HL-60/S4 treated with phorbol 12-myristate 13-acetate at 8.2 ng/mL for 4 days and 3 days (cell line): Measurements from ENCODE around the gene CLHC1.
"Not testable (repeated sequence)": the region's sequence is repeated elsewhere in the genome, so short reads cannot be mapped to it uniquely, and the experiment has no call there.

ENCODE experiments used
- in situ Hi-C: fragments of 300-500 bp; cut with MboI; formaldehyde crosslinking; loops from 2 replicates; pipeline ENCODE4 v1.15.0; 2022; ENCODE audit warnings: low sequenced_read_pairs

The CLHC1 gene

GRCh38 chr2:55155206-55155605 lies 76.9 kb downstream of the CLHC1 start:
- in situ Hi-C loops: loop anchor here (25.0 kb wide), 1 partner anchor 93 kb away; the partner anchor contains the start of gene RTN4

GRCh38 chr2:55154525-55155030 lies 77.5 kb downstream of the CLHC1 start:
- in situ Hi-C loops: loop anchor here (25.0 kb wide), 1 partner anchor 92 kb away; the partner anchor contains the start of gene RTN4

GRCh38 chr2:55153584-55154299 lies 78.4 kb downstream of the CLHC1 start:
- in situ Hi-C loops: loop anchor here (25.0 kb wide), 1 partner anchor 91 kb away; the partner anchor contains the start of gene RTN4

GRCh38 chr2:55152475-55153412 lies 79.3 kb downstream of the CLHC1 start:
- in situ Hi-C loops: loop anchor here (25.0 kb wide), 1 partner anchor 90 kb away; the partner anchor contains the start of gene RTN4

GRCh38 chr2:55151733-55152433 lies 80.2 kb downstream of the CLHC1 start:
- in situ Hi-C loops: loop anchor here (25.0 kb wide), 1 partner anchor 90 kb away; the partner anchor contains the start of gene RTN4

- in situ Hi-C loops: loop anchor here (25.0 kb wide), 1 partner anchor 89 kb away; the partner anchor contains the start of gene RTN4
Measured at GRCh38 chr2:55150834-55151233, 81.3 kb downstream of the CLHC1 start.

GRCh38 chr2:55148269-55148668 lies 83.8 kb downstream of the CLHC1 start:
- in situ Hi-C loops: no loop called here

- in situ Hi-C loops: no loop called here
Measured at GRCh38 chr2:55147531-55147930, 84.6 kb downstream of the CLHC1 start.

- in situ Hi-C loops: no loop called here
Measured at GRCh38 chr2:55147041-55147440, 85.1 kb downstream of the CLHC1 start.

GRCh38 chr2:55146263-55146662 lies 85.8 kb downstream of the CLHC1 start:
- in situ Hi-C loops: no loop called here

- in situ Hi-C loops: no loop called here
Measured at GRCh38 chr2:55144922-55145820, 86.9 kb downstream of the CLHC1 start.

- in situ Hi-C loops: not testable (repeated sequence)
Measured at GRCh38 chr2:55143706-55144105, 88.4 kb downstream of the CLHC1 start.

GRCh38 chr2:55142518-55142917 lies 89.6 kb downstream of the CLHC1 start:
- in situ Hi-C loops: no loop called here

GRCh38 chr2:55141572-55142413 lies 90.3 kb downstream of the CLHC1 start:
- in situ Hi-C loops: no loop called here

- in situ Hi-C loops: no loop called here
Measured at GRCh38 chr2:55140316-55141219, 91.5 kb downstream of the CLHC1 start.

GRCh38 chr2:55139305-55139704 lies 92.8 kb downstream of the CLHC1 start:
- in situ Hi-C loops: no loop called here

- in situ Hi-C loops: no loop called here
Measured at GRCh38 chr2:55138882-55139229, 93.2 kb downstream of the CLHC1 start.
